ENCODE measurements around the gene SORCS2. TPM values are rescaled to one million over a fixed set of nuclear protein-coding genes. Genes with fewer than 3 reads are reported as not detected.

The SORCS2 gene
- total and polyA plus RNA-seq, 2 donors (not counting 1 experiment from before 2014, with no cell fraction given): not detected

DNA sequence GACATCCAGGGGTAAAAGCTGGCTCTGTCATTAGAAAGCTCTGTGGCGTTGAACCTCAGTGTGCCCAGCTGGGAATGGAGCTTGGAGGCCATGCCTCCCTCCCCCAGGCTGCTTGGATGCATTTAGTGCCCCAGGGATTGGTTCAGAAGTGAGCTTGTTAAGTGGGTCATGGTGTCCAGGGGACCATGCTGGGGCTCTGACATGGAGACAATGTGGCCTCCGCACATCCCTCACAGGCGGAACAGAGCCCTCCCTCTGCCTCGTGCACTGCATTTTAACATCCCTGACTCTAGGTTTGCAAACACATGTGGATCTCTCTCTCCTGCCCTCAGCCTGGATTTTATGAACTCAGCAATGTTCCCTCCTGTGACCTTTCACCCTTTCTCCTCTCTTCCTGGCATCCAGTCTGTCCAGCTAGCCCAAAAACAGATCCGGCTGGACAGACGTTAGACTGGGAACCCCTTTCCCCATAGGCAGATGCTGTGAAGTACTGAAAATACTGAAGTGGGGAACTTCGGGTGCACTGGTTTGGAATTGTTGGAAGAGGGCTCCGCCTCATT lies 81.5 kb downstream of the SORCS2 start:
- H2AFZ ChIP-seq (ENCODE audit: insufficient read depth, low read depth, low read length, poor library complexity, severe bottlenecking): no peak overlapping the region
- intact Hi-C loops (cut with micrococcal nuclease): no loop called here
- no peak overlapping the region for H3K27ac ChIP-seq (ENCODE audit: low read length in 2 of 2)
- peaks cover 0 to 13% (median 0%) of the 10 kb centered on the region in 3 donors for H3K9me3 ChIP-seq (ENCODE audit: control extremely low read depth in 1 of 3, control insufficient read depth in 2 of 3, insufficient read depth in 1 of 3, low read length in 2 of 3)
- H3K27me3 ChIP-seq (replicated peaks in 1 of 4; ENCODE audit: control extremely low read depth in 1 of 4, control insufficient read depth in 3 of 4, insufficient read depth in 4 of 4, low read length in 3 of 4): no peaks in the 10 kb centered on the region
- no peaks in the 10 kb centered on the region for H3K36me3 ChIP-seq (replicated peaks in 1 of 2; ENCODE audit: control extremely low read depth in 1 of 2, control insufficient read depth in 1 of 2, extremely low read depth in 1 of 2, insufficient read depth in 2 of 2, low read length in 1 of 2)
- ChIA-PET CTCF (no interaction called here), POLR2A (no interaction called here)
- no peak overlapping the region for H3K4me3 ChIP-seq (ENCODE audit: control extremely low read depth in 1 of 5, extremely low read depth in 1 of 5, insufficient read depth in 1 of 5, low read depth in 2 of 5, low read length in 4 of 5)
- no peak overlapping the region for H3K4me2 ChIP-seq (replicated peaks; ENCODE audit: low read depth, low read length, poor library complexity, severe bottlenecking)
- Mint-ChIP-seq H3K27ac (no peak overlapping the region), H3K9me3 (ENCODE audit: insufficient read depth) (peaks cover 2% of the 10 kb centered on the region), H3K4me3 (no peak overlapping the region), H3K4me1 (no peaks in the 10 kb centered on the region), H3K27me3 (no peaks in the 10 kb centered on the region)
- H3K9ac ChIP-seq (ENCODE audit: low read length): no peak overlapping the region
- ATAC-seq (ENCODE audit: low read depth): no peak
- TF ChIP-seq, protein P1, sequence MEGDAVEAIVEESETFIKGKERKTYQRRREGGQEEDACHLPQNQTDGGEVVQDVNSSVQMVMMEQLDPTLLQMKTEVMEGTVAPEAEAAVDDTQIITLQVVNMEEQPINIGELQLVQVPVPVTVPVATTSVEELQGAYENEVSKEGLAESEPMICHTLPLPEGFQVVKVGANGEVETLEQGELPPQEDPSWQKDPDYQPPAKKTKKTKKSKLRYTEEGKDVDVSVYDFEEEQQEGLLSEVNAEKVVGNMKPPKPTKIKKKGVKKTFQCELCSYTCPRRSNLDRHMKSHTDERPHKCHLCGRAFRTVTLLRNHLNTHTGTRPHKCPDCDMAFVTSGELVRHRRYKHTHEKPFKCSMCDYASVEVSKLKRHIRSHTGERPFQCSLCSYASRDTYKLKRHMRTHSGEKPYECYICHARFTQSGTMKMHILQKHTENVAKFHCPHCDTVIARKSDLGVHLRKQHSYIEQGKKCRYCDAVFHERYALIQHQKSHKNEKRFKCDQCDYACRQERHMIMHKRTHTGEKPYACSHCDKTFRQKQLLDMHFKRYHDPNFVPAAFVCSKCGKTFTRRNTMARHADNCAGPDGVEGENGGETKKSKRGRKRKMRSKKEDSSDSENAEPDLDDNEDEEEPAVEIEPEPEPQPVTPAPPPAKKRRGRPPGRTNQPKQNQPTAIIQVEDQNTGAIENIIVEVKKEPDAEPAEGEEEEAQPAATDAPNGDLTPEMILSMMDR (IDR thresholded peaks at IDR 0.05): no peak
- TF ChIP-seq EZH2 (IDR thresholded peaks at IDR 0.05; ENCODE audit: borderline replicate concordance, insufficient read depth, low read depth, low read length, poor library complexity, severe bottlenecking): no peak
- H3K79me2 ChIP-seq (ENCODE audit: control insufficient read depth, insufficient read depth, low read length): no peaks in the 10 kb centered on the region
- no peaks in the 10 kb centered on the region for H4K20me1 ChIP-seq (ENCODE audit: control insufficient read depth, insufficient read depth, low read length, poor library complexity, severe bottlenecking)
- WGBS (ENCODE audit: insufficient coverage): 88% methylated on average over 6 of the region's 8 CpGs
- no peak for DNase-seq
- no peaks in the 10 kb centered on the region for H3K4me1 ChIP-seq (ENCODE audit: control insufficient read depth in 2 of 2, insufficient read depth in 2 of 2, low read length in 2 of 2)

DNA sequence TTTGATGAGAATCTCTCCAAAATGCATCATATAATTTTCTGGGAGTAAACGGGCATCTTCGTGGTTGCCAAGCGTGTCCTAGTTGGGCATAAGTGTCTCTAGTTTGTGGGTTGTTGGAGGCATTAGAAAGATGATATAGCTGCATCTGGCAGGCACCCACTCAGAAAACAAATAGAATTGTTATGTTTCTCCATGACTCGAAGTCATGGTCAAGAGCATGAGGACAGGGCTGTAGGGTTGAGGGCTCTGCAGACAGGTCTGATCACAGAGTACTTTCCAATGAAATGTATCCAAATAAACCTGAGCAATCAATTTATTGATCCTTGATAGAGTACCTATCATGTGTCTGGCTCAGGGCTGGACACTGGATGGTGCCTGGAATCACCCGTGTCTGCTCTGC lies 82.7 kb downstream of the SORCS2 start:
- 96% methylated on average over 4 of the region's 5 CpGs for WGBS (ENCODE audit: insufficient coverage)
- peaks cover 0 to 11% (median 0%) of the 10 kb centered on the region in 3 donors for H3K9me3 ChIP-seq (ENCODE audit: control extremely low read depth in 1 of 3, control insufficient read depth in 2 of 3, insufficient read depth in 1 of 3, low read length in 2 of 3)
- no peak for DNase-seq
- no peaks in the 10 kb centered on the region for H4K20me1 ChIP-seq (ENCODE audit: control insufficient read depth, insufficient read depth, low read length, poor library complexity, severe bottlenecking)
- TF ChIP-seq EZH2 (IDR thresholded peaks at IDR 0.05; ENCODE audit: borderline replicate concordance, insufficient read depth, low read depth, low read length, poor library complexity, severe bottlenecking): no peak
- TF ChIP-seq, protein P1 (IDR thresholded peaks at IDR 0.05): no peak
- no peaks in the 10 kb centered on the region for H3K4me1 ChIP-seq (ENCODE audit: control insufficient read depth in 2 of 2, insufficient read depth in 2 of 2, low read length in 2 of 2)
- no peaks in the 10 kb centered on the region for H3K27me3 Mint-ChIP-seq
- ATAC-seq (ENCODE audit: low read depth): no peak
- H3K4me1 Mint-ChIP-seq: no peaks in the 10 kb centered on the region
- H3K36me3 ChIP-seq (replicated peaks in 1 of 2; ENCODE audit: control extremely low read depth in 1 of 2, control insufficient read depth in 1 of 2, extremely low read depth in 1 of 2, insufficient read depth in 2 of 2, low read length in 1 of 2): no peaks in the 10 kb centered on the region
- H3K27ac ChIP-seq (ENCODE audit: low read length in 2 of 2): no peak overlapping the region
- no peaks in the 10 kb centered on the region for H3K79me2 ChIP-seq (ENCODE audit: control insufficient read depth, insufficient read depth, low read length)
- H2AFZ ChIP-seq (ENCODE audit: insufficient read depth, low read depth, low read length, poor library complexity, severe bottlenecking): no peak overlapping the region
- H3K27me3 ChIP-seq (replicated peaks in 1 of 4; ENCODE audit: control extremely low read depth in 1 of 4, control insufficient read depth in 3 of 4, insufficient read depth in 4 of 4, low read length in 3 of 4): no peaks in the 10 kb centered on the region
- CTCF ChIA-PET: no interaction called here
- no peak overlapping the region for H3K9ac ChIP-seq (ENCODE audit: low read length)
- POLR2A ChIA-PET: no interaction called here
- H3K4me3 ChIP-seq (ENCODE audit: control extremely low read depth in 1 of 5, extremely low read depth in 1 of 5, insufficient read depth in 1 of 5, low read depth in 2 of 5, low read length in 4 of 5): no peak overlapping the region
- no peak overlapping the region for H3K4me2 ChIP-seq (replicated peaks; ENCODE audit: low read depth, low read length, poor library complexity, severe bottlenecking)
- peaks cover 2% of the 10 kb centered on the region for H3K9me3 Mint-ChIP-seq (ENCODE audit: insufficient read depth)
- no peak overlapping the region for H3K4me3 Mint-ChIP-seq
- intact Hi-C loops (cut with micrococcal nuclease): no loop called here
- H3K27ac Mint-ChIP-seq: no peak overlapping the region
